Osteocyte (in vitro differentiated cells): ENCODE results near the gene NEK8. TPM values are rescaled to one million over a fixed set of nuclear protein-coding genes. Genes with fewer than 3 reads are reported as not detected.
"Not testable (repeated sequence)": the region's sequence is repeated elsewhere in the genome, so short reads cannot be mapped to it uniquely, and the experiment has no call there.

Experiments used
- DNase-seq: peaks from one replicate; pipeline ENCODE4 v3.0.0; 2021; ENCODE audit warnings: mixed read lengths; ENCODE audit not compliant: unreplicated experiment; ENCODE audit errors: extremely low spot score
- H3K27ac Mint-ChIP-seq: one replicate; pipeline ENCODE4 v1.8.0; 2021; ENCODE audit warnings: mild to moderate bottlenecking, mixed read lengths; ENCODE audit not compliant: unreplicated experiment
- H3K27me3 Mint-ChIP-seq: one replicate; pipeline ENCODE4 v1.8.0; 2021; ENCODE audit warnings: mixed read lengths; ENCODE audit not compliant: unreplicated experiment
- H3K36me3 Mint-ChIP-seq: one replicate; pipeline ENCODE4 v1.8.0; 2021; ENCODE audit warnings: mixed read lengths; ENCODE audit not compliant: unreplicated experiment
- H3K4me1 Mint-ChIP-seq: one replicate; pipeline ENCODE4 v1.8.0; 2021; ENCODE audit warnings: mixed read lengths; ENCODE audit not compliant: unreplicated experiment
- H3K4me3 Mint-ChIP-seq: one replicate; pipeline ENCODE4 v1.8.0; 2021; ENCODE audit warnings: mild to moderate bottlenecking, moderate library complexity, mixed read lengths; ENCODE audit not compliant: unreplicated experiment
- H3K9me3 Mint-ChIP-seq: one replicate; pipeline ENCODE4 v1.8.0; 2021; ENCODE audit warnings: mixed read lengths; ENCODE audit not compliant: unreplicated experiment
- total RNA-seq: library from RNA; stranded (reverse); gene quantifications from 2 replicates; pipeline ENCODE4 v1.2.1, GENCODE V29; 2021
- TF ChIP-seq, protein P1 (sequence below): fragments of 200-600 bp; sonication (generic); IDR thresholded peaks from 2 replicates; pipeline ENCODE4 v1.5.0; 2021; ENCODE audit warnings: antibody characterized with exemption, mild to moderate bottlenecking, moderate library complexity

NEK8 gene
- total RNA-seq, 1 donor from 2014 or later = 9.9 TPM

DNA sequence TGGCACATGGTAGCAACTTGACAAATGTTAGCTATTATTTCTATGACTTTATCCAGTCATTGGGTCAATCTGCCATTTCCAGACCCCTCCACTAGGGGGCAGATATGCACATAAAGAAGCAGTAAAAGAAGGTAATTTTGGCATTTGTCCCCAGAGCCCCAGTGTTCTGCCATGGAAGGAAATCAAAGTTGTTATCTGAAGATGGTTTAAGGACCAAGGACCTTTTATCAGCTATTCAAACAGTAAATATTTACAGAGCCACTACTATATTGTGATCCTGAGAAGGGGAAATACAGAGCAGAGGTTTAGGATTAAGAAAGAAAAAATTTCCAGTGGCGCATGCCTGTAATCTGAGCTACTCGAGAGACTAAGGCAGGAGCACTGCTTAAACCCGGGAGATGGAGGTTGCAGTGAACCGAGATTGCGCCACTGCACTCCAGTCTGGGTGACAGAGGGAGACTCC is 35.2 kb downstream of the NEK8 start:
- H3K9me3 Mint-ChIP-seq = no peaks in the 10 kb centered on the region
- no peak for DNase-seq
- H3K27me3 Mint-ChIP-seq = no peaks in the 10 kb centered on the region
- peak overlapping the region; percentile 36 for H3K27ac Mint-ChIP-seq
- no peak overlapping the region for H3K4me3 Mint-ChIP-seq
- TF ChIP-seq, protein P1, sequence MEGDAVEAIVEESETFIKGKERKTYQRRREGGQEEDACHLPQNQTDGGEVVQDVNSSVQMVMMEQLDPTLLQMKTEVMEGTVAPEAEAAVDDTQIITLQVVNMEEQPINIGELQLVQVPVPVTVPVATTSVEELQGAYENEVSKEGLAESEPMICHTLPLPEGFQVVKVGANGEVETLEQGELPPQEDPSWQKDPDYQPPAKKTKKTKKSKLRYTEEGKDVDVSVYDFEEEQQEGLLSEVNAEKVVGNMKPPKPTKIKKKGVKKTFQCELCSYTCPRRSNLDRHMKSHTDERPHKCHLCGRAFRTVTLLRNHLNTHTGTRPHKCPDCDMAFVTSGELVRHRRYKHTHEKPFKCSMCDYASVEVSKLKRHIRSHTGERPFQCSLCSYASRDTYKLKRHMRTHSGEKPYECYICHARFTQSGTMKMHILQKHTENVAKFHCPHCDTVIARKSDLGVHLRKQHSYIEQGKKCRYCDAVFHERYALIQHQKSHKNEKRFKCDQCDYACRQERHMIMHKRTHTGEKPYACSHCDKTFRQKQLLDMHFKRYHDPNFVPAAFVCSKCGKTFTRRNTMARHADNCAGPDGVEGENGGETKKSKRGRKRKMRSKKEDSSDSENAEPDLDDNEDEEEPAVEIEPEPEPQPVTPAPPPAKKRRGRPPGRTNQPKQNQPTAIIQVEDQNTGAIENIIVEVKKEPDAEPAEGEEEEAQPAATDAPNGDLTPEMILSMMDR = peak; percentile 94
- peaks cover 13% of the 10 kb centered on the region for H3K4me1 Mint-ChIP-seq
- peaks cover 5% of the 10 kb centered on the region for H3K36me3 Mint-ChIP-seq

DNA sequence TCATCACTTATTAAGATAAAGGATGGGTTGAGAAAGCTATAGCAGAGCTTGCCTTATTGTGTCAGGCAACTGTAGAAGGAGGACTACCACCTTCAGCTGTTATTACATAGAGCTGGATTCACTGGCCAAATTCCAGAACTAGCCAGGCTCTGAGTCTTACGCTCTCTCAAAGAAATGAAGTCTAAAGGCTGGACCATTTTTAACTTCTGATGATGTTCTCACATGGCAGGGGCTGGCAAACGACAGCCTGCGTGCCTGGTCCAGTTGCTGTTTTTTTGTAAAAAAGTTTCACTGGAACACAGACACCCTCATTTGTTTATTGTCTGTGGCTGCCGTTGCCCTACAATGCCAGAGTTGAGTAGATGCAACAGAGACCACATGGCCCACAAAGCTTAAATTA is 36.5 kb downstream of the NEK8 start:
- no peak overlapping the region for H3K27ac Mint-ChIP-seq
- H3K9me3 Mint-ChIP-seq = no peaks in the 10 kb centered on the region
- H3K4me1 Mint-ChIP-seq = peaks cover 13% of the 10 kb centered on the region
- H3K36me3 Mint-ChIP-seq = peaks cover 2% of the 10 kb centered on the region
- H3K27me3 Mint-ChIP-seq = no peaks in the 10 kb centered on the region
- H3K4me3 Mint-ChIP-seq = no peak overlapping the region
- TF ChIP-seq, protein P1 = no peak
- DNase-seq = no peak

DNA sequence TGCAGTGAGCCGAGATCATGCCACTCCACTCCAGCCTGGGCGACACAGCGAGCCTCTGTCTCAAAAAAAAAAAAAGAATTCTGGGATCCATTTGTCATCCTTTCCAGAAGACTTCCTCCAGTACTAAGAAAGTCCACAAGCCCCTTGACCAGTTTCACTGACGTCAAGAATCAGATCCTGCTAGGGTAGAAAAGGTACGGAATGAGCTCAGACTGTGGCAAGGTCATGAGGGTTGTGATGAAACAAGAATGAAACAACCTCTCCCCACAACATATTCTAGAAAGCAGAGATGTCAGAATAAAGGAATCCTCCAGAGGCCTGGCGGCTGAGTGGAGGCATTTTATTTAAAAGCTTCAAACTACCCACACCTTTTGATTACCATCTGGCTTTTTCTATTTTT is 45.1 kb downstream of the NEK8 start:
- Mint-ChIP-seq H3K27ac (no peak overlapping the region), H3K9me3 (no peaks in the 10 kb centered on the region), H3K27me3 (no peaks in the 10 kb centered on the region), H3K4me1 (peaks cover 2% of the 10 kb centered on the region), H3K4me3 (no peak overlapping the region), H3K36me3 (peaks cover 1% of the 10 kb centered on the region)
- TF ChIP-seq, protein P1 = no peak
- no peak for DNase-seq

DNA sequence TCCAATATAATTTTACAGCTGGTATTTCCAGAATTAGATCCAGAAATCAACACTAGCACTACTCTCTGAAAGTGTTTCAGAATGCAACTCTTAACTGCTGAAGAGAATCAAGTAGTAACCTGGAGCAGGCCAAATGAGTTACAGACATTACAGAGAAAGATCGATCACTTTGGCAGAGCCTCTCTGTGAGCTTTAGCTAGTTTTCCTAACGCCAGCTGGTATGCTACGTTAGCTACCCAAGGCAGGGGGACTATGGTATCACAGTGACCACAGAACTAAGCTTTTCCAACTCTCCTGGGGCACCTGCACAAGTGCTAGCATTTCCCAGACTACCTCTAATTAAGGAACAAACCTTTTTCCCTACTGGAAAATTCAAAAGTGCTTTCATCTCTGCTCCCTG is 45.6 kb downstream of the NEK8 start:
- Mint-ChIP-seq H3K4me3 (no peak overlapping the region), H3K4me1 (peaks cover 4% of the 10 kb centered on the region), H3K27me3 (no peaks in the 10 kb centered on the region), H3K27ac (peak overlapping the region; percentile 47), H3K36me3 (peaks cover 1% of the 10 kb centered on the region), H3K9me3 (no peaks in the 10 kb centered on the region)
- TF ChIP-seq, protein P1 = no peak
- DNase-seq = no peak

DNA sequence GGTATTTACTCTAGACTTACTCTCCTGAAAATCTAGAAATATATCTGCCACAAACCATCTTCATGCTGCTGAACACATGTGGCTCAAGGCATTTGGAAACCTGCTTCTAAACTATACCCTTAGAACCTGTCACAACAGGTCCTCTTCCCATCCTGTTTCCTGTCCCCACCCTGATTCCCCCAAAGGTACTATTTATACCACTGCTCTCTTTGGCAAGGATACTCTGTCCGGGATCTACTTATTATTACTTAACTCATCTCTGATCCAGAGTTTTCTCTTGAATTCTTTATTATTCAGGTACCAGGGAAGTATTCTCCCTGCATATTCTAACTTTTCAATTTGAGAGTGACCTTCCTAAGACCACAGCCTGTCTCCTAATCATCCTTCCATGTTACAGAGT is 48.6 kb downstream of the NEK8 start:
- peaks cover 10% of the 10 kb centered on the region for H3K36me3 Mint-ChIP-seq
- H3K27ac Mint-ChIP-seq = peak overlapping the region; percentile 8
- TF ChIP-seq, protein P1 = no peak
- peaks cover 5% of the 10 kb centered on the region for H3K4me1 Mint-ChIP-seq
- DNase-seq = no peak
- no peaks in the 10 kb centered on the region for H3K27me3 Mint-ChIP-seq
- H3K9me3 Mint-ChIP-seq = no peaks in the 10 kb centered on the region
- no peak overlapping the region for H3K4me3 Mint-ChIP-seq

DNA sequence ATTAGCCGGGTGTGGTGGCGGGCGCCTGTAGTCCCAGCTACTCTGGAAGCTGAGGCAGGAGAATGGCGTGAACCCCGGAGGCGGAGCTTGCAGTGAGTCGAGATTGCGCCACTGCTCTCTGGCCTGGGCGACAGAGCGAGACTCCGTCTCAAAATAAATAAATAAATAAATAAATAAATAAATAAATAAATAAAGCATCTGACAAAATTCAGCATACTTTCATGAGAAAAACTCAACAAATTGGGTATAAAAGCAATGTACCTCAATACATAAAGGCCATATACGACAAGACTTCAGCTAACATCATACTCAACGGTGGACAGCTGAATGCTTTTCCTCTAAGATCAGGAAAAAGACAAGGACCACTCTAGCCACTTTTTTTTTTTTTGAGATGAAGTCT is 51.0 kb downstream of the NEK8 start:
- H3K36me3 Mint-ChIP-seq, DNase-seq, H3K4me1 Mint-ChIP-seq, H3K27ac Mint-ChIP-seq, H3K27me3 Mint-ChIP-seq, H3K4me3 Mint-ChIP-seq, H3K9me3 Mint-ChIP-seq: not testable (repeated sequence)
